GM21447 (cell line): Measurements from ENCODE around the gene MYO5B.

Source experiments
- ATAC-seq: cut with Tn5 transposase; IDR thresholded peaks from one replicate; pipeline ENCODE4 v1.9.1; 2021; ENCODE audit not compliant: unreplicated experiment

MYO5B gene

GRCh38 chr18:50189160-50189559 lies 5.8 kb downstream of the MYO5B start:
- ATAC-seq = no peak

GRCh38 chr18:50188652-50189051 lies 6.3 kb downstream of the MYO5B start:
- ATAC-seq = no peak

GRCh38 chr18:50187659-50188058 lies 7.3 kb downstream of the MYO5B start:
- ATAC-seq = no peak

GRCh38 chr18:50186385-50186784 lies 8.6 kb downstream of the MYO5B start:
- no peak for ATAC-seq

GRCh38 chr18:50183556-50183955 lies 11.4 kb downstream of the MYO5B start:
- ATAC-seq = no peak

GRCh38 chr18:50182511-50182910 lies 12.4 kb downstream of the MYO5B start:
- ATAC-seq = no peak

GRCh38 chr18:50181590-50181989 lies 13.4 kb downstream of the MYO5B start:
- ATAC-seq = no peak

GRCh38 chr18:50179465-50179864 lies 15.5 kb downstream of the MYO5B start:
- no peak for ATAC-seq

GRCh38 chr18:50177294-50177992 lies 17.5 kb downstream of the MYO5B start:
- ATAC-seq = no peak

GRCh38 chr18:50172367-50172766 lies 22.6 kb downstream of the MYO5B start:
- ATAC-seq = no peak

- ATAC-seq = no peak
Measured at GRCh38 chr18:50171406-50171805, 23.5 kb downstream of the MYO5B start.

- no peak for ATAC-seq
Measured at GRCh38 chr18:50170004-50170403, 24.9 kb downstream of the MYO5B start.

GRCh38 chr18:50169149-50169548 lies 25.8 kb downstream of the MYO5B start:
- ATAC-seq = no peak

GRCh38 chr18:50167966-50168365 lies 27.0 kb downstream of the MYO5B start:
- ATAC-seq = no peak

- ATAC-seq = no peak
Measured at GRCh38 chr18:50166901-50167300, 28.0 kb downstream of the MYO5B start.

- ATAC-seq = no peak
Measured at GRCh38 chr18:50163505-50163904, 31.4 kb downstream of the MYO5B start.

- ATAC-seq = no peak
Measured at GRCh38 chr18:50162486-50163304, 32.3 kb downstream of the MYO5B start.

GRCh38 chr18:50161597-50162205 lies 33.2 kb downstream of the MYO5B start:
- no peak for ATAC-seq

- no peak for ATAC-seq
Measured at GRCh38 chr18:50159654-50160046, 35.3 kb downstream of the MYO5B start.

- no peak for ATAC-seq
Measured at GRCh38 chr18:50158866-50159653, 35.9 kb downstream of the MYO5B start.

GRCh38 chr18:50155406-50155805 lies 39.5 kb downstream of the MYO5B start:
- no peak for ATAC-seq
